HG03378 (cell line): Measurements from ENCODE around the gene A1BG.
"Not testable (repeated sequence)": the region's sequence is repeated elsewhere in the genome, so short reads cannot be mapped to it uniquely, and the experiment has no call there.

ENCODE experiments used
- ATAC-seq: cut with Tn5 transposase; IDR thresholded peaks from one replicate; pipeline ENCODE4 v1.9.1; 2021; ENCODE audit warnings: mild to moderate bottlenecking, moderate library complexity; ENCODE audit not compliant: unreplicated experiment

Gene A1BG

DNA sequence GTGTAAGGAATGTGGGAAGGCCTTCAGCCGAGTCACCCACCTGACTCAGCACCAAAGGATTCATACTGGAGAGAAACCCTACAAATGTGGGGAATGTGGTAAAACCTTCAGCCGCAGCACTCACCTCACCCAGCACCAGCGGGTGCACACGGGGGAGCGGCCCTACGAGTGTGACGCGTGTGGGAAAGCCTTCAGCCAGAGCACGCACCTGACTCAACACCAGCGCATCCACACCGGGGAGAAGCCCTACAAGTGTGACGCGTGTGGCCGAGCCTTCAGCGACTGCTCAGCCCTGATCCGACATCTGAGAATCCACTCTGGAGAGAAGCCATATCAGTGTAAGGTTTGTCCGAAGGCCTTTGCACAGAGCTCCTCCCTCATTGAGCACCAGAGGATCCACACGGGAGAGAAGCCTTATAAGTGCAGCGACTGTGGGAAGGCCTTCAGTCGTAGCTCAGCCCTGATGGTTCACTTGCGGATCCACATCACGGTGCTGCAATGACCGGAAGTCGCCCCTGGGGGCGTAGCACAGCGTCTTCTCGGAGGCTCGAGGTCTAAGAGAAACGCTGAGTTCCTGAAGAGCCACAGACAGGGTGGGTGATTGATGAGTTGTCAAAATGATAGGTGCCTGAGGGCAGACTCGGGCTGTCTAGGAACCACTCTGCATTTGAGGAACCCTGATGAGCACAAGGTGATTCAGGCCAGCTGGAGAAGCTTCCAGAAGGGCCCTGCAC, 14.3 kb downstream of the A1BG start:
- no peak for ATAC-seq

DNA sequence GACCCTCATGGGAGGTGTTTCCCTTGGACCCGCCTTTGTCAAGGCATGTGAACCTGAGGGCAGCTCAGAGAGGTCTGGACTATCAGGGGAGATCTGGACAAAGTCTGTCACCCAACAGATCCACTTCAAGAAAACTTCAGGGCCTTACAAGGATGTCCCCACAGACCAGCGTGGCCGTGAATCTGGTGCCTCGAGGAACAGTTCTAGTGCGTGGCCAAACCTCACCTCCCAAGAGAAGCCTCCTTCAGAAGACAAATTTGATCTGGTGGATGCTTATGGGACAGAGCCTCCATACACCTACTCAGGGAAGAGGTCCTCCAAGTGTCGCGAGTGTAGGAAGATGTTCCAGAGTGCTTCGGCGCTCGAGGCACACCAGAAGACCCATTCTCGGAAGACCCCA, 15.0 kb downstream of the A1BG start:
- ATAC-seq, result no peak

DNA sequence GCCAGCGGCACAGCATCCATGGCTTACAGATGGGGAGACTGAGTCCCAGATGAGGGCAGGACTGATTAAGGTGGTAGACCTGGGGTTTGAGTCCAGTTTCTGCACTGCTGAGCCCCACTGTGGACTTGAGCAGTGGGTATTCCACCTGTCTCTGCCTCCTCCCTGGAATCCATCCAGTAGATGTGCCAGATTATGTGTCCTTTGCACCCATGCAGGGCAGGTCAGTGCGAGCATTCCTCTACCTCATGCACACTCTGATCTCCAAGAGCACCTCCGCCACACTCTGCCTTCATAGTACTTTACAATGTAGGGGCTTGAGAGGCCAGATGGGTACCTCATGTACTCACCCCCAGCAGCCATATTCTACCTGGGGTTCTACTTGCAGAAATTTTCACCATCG, 16.5 kb downstream of the A1BG start:
- no peak for ATAC-seq

DNA sequence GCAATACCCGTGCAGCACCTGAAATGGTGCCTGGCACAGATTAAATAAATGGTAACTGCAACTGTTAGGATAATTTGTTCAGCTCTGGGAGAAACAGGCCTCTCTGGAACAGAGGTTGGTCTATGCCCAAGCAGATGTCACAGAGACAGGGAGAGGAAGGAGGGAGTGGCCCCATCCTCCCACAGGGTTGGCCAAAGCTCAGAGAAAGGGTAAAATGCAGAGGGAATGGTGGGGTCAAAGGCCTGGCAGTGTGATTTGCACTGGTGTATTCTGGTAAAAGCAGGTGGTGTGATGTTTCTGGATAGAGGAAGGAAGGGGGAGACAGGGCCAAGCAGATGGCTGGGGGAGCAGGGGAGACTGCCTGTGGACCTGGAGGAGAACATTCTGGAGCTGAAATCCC, 17.1 kb downstream of the A1BG start:
- no peak for ATAC-seq

- no peak for ATAC-seq
These were observed 17.7 kb downstream of the A1BG start for GRCh38 chr19:58335630-58336029.

DNA sequence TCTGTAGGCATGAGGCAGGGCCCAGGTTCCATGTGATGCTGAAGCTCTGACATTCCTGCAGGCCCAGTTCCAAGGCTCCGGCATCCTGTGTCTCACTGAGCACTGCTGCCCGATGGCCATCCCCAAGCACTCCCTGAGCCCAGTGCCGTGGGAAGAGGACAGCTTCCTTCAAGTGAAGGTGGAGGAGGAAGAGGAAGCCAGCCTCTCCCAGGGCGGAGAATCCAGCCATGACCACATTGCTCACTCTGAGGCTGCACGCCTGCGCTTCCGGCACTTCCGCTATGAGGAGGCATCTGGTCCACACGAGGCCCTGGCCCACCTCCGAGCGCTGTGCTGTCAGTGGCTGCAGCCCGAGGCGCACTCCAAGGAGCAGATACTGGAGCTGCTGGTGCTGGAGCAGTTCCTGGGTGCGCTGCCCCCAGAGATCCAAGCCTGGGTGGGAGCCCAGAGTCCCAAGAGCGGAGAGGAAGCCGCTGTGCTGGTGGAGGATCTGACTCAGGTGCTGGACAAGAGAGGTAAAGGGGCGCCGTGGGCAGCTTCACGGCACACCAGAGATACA, 18.5 kb downstream of the A1BG start:
- ATAC-seq, result no peak

DNA sequence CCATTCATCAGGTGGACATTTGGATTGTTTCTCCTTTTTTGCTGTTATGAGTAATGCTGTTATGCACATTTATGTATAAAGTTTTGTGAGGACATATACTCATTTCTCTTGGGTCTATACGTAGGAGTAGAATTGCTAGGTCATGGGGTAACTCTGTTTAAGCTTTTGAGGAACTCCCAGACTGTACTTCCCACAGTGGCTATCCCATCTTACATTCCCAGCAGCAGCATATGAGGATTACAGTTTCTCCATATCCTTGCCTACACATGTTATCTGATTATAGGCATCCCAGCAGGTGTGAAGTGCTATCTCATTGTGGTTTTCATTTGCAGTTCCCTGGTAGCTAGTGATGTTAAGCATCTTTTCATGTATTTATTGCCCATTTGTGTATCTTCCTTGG, 20.6 kb downstream of the A1BG start:
- ATAC-seq, result no peak

- no peak for ATAC-seq
These were observed 22.8 kb downstream of the A1BG start for GRCh38 chr19:58330458-58330857.

- no peak for ATAC-seq
These were observed 24.3 kb downstream of the A1BG start for GRCh38 chr19:58328999-58329398.

DNA sequence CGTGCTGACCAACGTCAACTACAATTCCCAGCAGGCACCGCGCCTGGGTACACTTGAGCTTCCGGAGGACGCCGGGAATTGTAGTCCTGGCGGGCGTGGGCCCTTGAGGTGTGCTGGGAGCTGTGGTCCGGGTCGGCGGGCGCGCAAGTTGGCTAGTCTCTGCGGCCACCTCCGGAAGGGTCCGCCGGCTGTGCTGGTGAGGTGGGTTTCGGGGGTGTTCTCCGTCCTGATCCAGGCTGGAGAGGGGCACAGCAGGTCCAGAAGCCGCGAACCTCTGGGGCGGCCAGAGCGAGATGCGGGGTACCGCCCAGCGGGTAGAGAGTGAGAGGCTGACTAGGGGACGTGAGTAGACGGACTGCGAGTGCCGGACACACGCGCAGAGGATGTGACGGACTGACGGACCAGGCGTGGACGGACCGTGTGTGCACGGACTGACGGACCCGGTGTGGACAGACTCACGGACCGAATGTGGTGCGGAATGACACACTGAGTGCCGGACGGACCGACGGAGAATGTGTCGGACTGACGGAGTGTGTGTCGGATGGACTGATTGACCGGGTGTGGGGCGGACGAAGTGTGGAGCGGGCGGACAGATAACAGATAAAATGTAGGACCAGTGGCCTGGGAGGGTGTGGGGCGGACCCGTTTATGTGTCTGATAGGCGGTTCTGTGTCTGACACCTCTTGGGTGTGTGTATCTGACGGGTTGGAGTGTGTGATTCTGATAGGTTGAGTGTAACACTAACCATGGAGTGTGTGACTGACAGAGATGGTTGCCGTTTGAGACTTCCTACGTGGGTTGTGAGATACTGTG, 26.2 kb downstream of the A1BG start, which contains the start of gene ZSCAN22:
TSS of gene ZSCAN22 (plus strand) at position 81 of the 813 bp plus-strand sequence. CDS start 7,809 bp downstream, outside the sequence.
- ATAC-seq, result peak; percentile 67

- no peak for ATAC-seq
These were observed 26.8 kb downstream of the A1BG start for GRCh38 chr19:58326501-58326913.

GRCh38 chr19:58325311-58326022, 27.8 kb downstream of the A1BG start:
- ATAC-seq, result no peak

- ATAC-seq, result no peak
These were observed 34.1 kb downstream of the A1BG start for GRCh38 chr19:58319241-58319640.

- ATAC-seq, result no peak
These were observed 35.0 kb downstream of the A1BG start for GRCh38 chr19:58318297-58318696.

DNA sequence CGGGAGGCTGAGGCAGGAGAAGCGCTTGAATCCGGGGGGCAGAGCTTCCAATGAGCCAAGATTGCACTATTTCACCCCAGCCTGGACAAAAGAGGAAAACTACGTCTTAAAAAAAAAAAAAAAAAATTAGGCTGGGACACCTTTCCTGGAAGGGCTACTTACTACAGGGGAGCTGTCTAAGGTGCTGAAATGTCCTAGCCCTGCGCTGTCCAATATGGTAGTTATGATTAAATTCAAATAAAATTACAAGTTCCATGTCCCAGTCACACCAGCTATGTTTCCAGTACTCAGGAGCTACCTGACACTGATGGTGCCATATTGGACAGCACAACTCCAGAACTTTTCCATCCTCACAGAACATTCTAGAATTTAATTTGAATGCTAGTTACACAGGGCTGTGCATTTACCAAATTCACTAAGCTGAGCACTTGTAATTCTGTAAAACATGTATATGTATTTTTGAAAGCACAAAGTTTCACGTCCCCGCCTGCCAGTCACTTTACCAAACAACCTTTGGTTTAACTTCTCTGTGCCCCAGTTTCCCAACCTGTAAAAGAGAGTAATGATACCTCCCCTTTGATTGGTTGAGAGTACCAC, 35.7 kb downstream of the A1BG start:
- ATAC-seq, result no peak

- ATAC-seq, result no peak
These were observed 37.7 kb downstream of the A1BG start for GRCh38 chr19:58315580-58315979.

GRCh38 chr19:58311345-58311865, 41.9 kb downstream of the A1BG start:
- no peak for ATAC-seq

GRCh38 chr19:58310685-58311084, 42.6 kb downstream of the A1BG start:
- ATAC-seq, result not testable (repeated sequence)

- ATAC-seq, result no peak
These were observed 45.6 kb downstream of the A1BG start for GRCh38 chr19:58307736-58308135.

GRCh38 chr19:58305932-58306323, 47.4 kb downstream of the A1BG start:
- ATAC-seq, result no peak
